DMS53 (cell line): Measurements from ENCODE around the gene HAPLN2.

Experiments used
- DNase-seq: peaks from one replicate; lab custom pipeline; 2025; lab: John Stamatoyannopoulos, UW

Gene HAPLN2

GRCh38 chr1:156618853-156619581, at the start of gene HAPLN2:
Gene HAPLN2 (plus strand): TSS chr1:156619415. CDS start chr1:156623491, 4,076 bp downstream.
- DNase-seq: peak; percentile 73

DNA sequence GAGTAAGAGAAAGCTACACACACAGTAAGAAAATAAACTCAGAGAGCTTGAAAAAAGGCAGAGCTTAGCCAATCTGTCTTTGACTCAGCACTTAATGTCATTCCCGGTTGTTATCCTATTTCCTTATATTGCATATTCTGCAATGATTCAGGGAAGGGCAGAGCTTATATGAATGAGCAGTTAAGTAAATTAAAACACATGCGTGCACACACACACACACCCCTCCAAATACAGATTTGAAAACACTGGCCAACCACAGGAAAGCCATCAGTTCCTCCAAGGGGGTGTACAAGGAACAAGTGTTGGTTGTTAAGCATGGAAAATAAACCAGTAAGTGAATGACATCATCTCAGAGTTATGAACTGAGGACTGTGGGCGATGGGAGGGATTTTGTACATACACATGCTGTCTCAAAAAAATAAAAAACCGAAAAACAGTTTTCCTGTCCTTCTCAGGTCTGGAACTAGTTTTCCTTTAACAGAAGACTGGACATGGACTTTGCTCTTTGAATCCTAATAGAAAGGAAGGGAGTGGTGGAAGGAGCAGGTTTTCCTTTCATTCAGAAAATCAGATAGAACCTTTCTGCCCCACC, 47.9 kb upstream of the HAPLN2 start:
- peak; percentile 53 for DNase-seq

DNA sequence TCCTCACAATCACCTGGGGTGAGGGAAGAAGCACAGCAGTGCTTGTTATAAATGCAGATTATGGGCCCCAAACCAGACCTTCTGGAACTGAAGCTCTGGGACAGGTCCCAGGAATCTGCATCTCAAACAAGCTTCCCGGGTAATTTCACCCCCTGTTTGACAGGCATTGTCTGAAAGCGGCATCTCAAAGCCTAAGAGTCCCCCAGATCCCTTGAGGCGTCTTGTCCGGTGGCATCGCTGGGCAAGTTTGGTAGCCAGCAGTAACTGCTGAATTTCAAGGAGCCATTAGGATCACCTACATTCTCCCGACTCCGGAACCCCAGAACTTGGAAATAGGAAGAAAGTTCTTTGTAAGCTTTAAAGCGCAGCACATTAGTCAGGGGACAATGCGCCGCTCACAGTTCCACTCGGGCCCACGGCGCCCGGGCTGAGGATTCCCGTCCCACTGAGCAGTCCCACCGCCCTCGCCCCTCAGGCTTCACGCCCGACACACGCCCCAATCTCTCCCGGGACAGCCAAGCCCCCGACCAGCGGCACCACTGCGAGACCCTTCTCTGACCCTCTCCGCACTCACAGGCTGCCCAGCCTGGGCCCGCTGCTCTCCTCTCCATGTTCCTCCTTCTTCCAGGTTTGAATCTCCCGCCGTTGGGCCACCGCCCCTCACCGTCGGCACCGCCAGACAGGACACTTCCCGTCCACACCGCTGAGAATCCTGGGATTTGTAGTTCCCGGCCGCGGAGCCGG, 47.1 kb upstream of the HAPLN2 start, which contains the start of gene IQGAP3:
Gene IQGAP3, minus strand, starts transcription at position 647 of the 744 bp plus-strand sequence. Its CDS starts 36 bp downstream, at position 611.
- DNase-seq: peak; percentile 95

- DNase-seq: no peak
Observed at GRCh38 chr1:156572663-156573018, 46.6 kb upstream of the HAPLN2 start.

DNA sequence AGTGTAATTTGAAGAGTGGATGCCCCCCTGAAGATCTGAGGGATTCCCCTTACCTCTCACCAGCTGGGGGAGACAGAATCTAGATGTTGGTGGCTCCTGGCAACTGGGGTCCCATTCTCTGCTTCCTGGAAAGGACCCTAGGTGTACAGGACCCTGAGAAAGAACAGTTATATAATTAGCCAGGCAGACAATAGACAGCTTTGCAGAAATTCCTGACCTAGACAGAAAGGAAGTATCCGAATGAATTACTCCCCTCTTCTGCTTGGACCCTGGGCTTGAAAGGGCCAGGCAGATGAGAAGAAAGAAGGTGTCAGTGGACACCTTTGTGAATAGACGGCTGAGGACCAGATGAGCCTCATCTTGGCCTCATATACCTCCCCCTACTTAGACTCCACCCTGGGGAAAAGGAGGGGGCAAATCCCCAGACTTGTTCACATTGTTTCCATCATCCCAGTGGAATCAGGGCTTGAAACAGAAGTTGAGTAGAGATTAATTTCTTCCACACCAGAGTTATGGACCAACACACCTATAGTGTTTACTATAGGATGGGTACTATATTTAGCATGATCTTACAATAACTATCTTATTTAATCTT, 45.1 kb upstream of the HAPLN2 start:
- DNase-seq: no peak

DNA sequence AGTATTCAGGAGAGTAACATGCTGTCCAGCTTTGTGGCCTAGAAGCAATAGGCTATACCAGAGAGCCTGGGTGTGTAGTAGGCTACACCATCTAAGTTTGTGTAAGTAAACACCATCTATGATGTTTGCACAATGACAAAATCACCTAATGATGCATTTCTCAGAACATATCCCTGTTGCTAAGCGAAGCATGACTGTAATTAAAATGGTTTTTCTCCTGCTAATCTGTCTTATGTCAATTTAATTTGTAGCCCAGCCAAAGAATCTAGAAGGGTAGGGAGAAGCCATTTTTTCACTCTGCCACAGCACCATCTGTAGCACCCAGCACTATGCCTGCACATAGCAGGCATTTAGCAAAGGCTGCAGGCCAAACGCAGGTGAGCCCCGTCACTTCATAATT, 41.7 kb upstream of the HAPLN2 start:
- DNase-seq: peak; percentile 56

GRCh38 chr1:156578055-156578454, 41.2 kb upstream of the HAPLN2 start:
- DNase-seq: peak; percentile 56

DNA sequence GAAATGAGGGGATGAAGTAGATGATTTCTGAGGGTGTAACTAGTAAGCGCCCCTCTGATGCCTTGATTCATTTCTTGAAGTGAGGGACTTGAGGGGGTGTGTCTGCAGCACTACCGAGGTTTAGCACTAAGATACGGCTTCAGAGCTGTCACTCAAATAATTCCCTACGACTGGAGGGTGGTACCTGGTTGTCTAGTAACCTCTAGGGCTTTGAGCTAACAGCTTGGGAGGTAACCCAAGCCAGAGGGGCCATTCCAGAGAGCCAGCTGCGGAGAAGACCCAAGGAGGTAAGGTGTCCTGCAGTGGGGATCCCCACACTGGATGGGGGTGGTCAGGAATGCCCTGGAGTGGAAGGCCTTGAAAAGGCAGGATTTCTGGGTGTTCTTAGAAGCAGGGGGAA, 39.7 kb upstream of the HAPLN2 start, which contains the start of gene TTC24:
Gene TTC24, plus strand, starts transcription at position 252 of the 400 bp plus-strand sequence. CDS start 1,642 bp downstream, outside the sequence.
- DNase-seq: no peak

DNA sequence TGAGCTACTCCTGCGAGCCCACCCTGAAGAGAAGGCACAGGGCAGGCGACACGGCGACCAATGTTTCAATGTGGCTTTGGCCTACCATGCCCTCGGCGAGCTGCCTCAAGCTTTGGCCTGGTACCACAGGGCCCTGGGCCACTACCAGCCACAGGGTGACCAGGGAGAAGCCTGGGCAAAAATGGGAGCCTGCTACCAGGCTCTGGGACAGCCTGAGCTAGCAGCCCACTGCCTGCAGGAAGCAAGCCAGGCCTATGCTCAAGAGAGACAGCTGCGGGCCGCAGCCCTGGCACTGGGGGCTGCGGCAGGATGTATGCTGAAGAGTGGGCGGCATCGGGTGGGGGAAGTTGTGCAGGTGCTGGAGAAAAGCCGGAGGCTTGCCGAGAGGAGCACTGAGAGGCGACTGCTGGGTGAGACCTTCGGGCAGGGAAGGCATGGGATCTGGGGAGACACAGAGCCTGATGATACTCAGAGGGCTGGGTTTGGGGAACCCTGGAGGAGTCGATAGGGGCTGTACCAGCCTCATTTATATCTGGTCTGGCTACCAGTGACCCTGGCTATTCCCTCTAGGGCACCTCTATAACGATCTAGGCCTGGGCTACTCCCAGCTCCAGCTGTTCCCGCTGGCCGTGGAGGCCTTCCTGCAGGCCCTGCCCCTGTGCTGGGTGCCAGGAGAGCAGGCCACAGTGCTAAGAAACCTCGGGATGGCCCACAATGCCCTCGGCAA, 37.4 kb upstream of the HAPLN2 start:
- no peak for DNase-seq

- DNase-seq: no peak
Observed at GRCh38 chr1:156582388-156583017, 36.7 kb upstream of the HAPLN2 start.

GRCh38 chr1:156583821-156584622, 35.2 kb upstream of the HAPLN2 start:
- peak; percentile 84 for DNase-seq

GRCh38 chr1:156584813-156585212, 34.4 kb upstream of the HAPLN2 start:
- DNase-seq: peak; percentile 61

DNA sequence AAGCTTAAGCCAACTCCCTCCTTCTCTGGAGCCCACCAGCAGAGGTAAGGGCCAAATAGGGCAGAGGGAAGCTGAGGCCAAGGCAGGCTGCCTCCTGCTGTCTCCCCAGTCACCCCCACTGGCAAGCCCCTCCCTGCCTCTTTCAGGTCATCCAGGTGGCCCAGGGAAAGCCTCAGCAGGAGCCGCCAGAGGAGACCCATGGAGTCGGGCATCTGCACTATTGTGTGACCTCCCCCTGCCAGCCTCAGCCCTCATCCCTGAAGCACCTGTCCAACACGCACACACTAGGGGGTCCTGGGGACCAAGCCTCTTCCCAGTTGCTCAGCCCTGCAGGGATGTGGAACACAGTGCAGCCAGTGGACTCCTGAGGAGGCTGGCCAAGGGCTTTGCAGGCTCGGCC, 32.9 kb upstream of the HAPLN2 start:
- no peak for DNase-seq

DNA sequence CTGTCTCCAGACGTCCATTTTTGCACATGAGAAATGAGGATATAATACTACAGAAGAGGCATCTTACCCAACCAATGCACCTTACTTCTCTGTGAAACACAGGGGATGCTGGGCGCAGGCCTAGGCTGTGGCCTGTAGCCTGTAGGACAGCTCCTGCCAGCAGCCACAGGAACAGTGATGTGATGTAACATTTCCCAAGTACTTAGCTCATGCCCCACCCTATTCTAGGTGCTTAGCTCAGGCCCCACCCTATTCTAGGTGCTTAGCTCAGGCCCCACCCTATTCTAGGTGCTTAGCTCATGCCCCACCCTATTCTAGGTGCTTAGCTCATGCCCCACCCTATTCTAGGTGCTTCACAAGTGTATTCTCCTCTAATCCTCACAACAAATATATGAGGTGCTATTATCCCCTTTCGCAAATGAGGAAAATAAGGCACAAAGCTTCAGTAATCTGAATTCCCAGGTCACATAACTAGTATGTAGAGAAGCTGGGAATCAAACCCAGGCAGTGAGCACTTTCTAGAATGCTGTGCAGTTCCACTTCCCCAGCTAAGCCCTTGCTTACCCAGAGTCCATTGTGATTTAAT, 32.2 kb upstream of the HAPLN2 start:
- no peak for DNase-seq

- DNase-seq: peak; percentile 72
Observed at GRCh38 chr1:156587927-156588326, 31.3 kb upstream of the HAPLN2 start.

- no peak for DNase-seq
Observed at GRCh38 chr1:156589546-156589945, 29.7 kb upstream of the HAPLN2 start.

DNA sequence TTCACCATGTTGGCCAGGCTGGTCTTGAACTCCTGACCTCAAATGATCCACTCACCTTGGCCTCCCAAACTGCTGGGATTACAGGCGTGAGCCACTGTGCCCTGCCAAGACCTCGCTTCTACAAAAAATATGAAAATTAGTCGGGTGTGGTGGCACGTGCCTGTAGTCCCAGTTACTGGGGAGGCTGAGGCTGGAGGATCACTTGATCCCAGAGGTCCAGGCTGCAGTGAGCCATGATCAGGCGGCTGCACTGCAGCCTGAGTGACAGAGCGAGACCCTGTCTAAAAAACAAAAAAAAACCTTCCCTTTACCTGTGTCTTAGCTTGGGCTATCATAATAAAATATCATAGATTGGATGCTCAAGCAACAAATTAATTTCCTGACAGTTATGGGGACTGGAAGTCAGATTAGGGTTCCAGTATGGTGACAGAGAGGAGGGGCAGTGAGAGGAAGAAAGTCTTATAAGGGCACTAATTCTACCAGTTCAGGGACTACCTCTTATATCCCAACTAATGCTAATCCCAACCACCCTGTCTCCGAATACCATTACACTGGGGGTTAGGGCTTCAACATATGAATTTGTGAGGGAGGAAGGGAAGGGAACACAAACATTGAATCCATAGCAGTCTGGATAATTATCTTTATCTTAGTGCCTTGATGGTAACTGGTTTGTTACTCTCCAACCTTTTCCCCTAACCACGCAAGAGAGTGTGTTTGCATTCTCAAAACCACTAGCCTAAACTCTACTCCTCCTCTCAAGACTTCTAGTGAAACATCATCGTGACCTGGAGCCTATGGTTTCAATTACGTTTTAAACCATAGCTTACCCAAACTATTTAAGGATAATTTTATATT, 28.7 kb upstream of the HAPLN2 start:
- no peak for DNase-seq

- no peak for DNase-seq
Observed at GRCh38 chr1:156591181-156591431, 28.1 kb upstream of the HAPLN2 start.

GRCh38 chr1:156591432-156592157, 27.6 kb upstream of the HAPLN2 start, which contains the start of gene NAXE:
Gene NAXE (plus strand): TSS chr1:156591776. CDS start chr1:156591805, 29 bp downstream.
- DNase-seq: peak; percentile 92
